GM13977 (cell line): ENCODE results near the gene NOC2L.

Experiments
- DNase-seq: peaks from one replicate; pipeline ENCODE4 v3.0.0; 2012; ENCODE audit warnings: low spot score
- CTCF ChIP-seq: IDR thresholded peaks from 2 replicates; pipeline ENCODE4 v1.5.1; 2012; ENCODE audit warnings: mild to moderate bottlenecking, control low read depth; ENCODE audit not compliant: insufficient read depth; ENCODE audit errors: extremely low read depth, missing control alignments
- in situ Hi-C: fragments of 300-500 bp; cut with MboI; formaldehyde crosslinking; loops from one replicate; pipeline ENCODE4 v1.12.0; 2022; ENCODE audit warnings: low sequenced_read_pairs, low pct_unique_long_range_greater_than_20kb, mixed read lengths, inconsistent platforms; ENCODE audit not compliant: unreplicated experiment

NOC2L gene

GRCh38 chr1:914891-915280 lies 44.2 kb downstream of the NOC2L start:
- TF ChIP-seq CTCF, result no peak
- in situ Hi-C loops, result no loop called here
- no peak for DNase-seq

- no peak for TF ChIP-seq CTCF
- in situ Hi-C loops, result no loop called here
- DNase-seq, result no peak
Observed at GRCh38 chr1:914131-914890, 44.7 kb downstream of the NOC2L start.

- no peak for TF ChIP-seq CTCF
- in situ Hi-C loops, result no loop called here
- no peak for DNase-seq
Observed at GRCh38 chr1:913491-914130, 45.4 kb downstream of the NOC2L start.

- DNase-seq, result no peak
- in situ Hi-C loops, result no loop called here
- TF ChIP-seq CTCF, result no peak
Observed at GRCh38 chr1:912740-913301, 46.2 kb downstream of the NOC2L start.

GRCh38 chr1:911875-912739 lies 46.9 kb downstream of the NOC2L start:
- in situ Hi-C loops, result no loop called here
- no peak for DNase-seq
- no peak for TF ChIP-seq CTCF
